GM06990 (cell line): ENCODE measurements around the gene SLC2A1.

Experiments
- DNase-seq: peaks from one replicate; pipeline ENCODE4 v3.0.0-alpha.2; 2011; ENCODE audit not compliant: insufficient read length; ENCODE audit errors: extremely low read depth
- H3K27me3 ChIP-seq: replicated peaks from 2 replicates; pipeline ENCODE4 v1.6.0; 2011; ENCODE audit warnings: low read length; ENCODE audit not compliant: control insufficient read depth, insufficient read depth
- H3K36me3 ChIP-seq: 2 replicates; pipeline ENCODE4 v1.5.1; 2011; ENCODE audit warnings: low read length; ENCODE audit not compliant: control insufficient read depth, insufficient read depth
- H3K4me3 ChIP-seq: replicated peaks from 2 replicates; pipeline ENCODE4 v1.5.1; 2011; ENCODE audit warnings: low read depth, mild to moderate bottlenecking, control low read depth, low read length
- TF ChIP-seq, protein P1 (sequence below): IDR thresholded peaks from 2 replicates; pipeline ENCODE4 v1.5.1; 2011; ENCODE audit warnings: low read length, control low read depth, mild to moderate bottlenecking, inconsistent platforms; ENCODE audit not compliant: insufficient read depth, poor library complexity, severe bottlenecking

SLC2A1 gene

DNA sequence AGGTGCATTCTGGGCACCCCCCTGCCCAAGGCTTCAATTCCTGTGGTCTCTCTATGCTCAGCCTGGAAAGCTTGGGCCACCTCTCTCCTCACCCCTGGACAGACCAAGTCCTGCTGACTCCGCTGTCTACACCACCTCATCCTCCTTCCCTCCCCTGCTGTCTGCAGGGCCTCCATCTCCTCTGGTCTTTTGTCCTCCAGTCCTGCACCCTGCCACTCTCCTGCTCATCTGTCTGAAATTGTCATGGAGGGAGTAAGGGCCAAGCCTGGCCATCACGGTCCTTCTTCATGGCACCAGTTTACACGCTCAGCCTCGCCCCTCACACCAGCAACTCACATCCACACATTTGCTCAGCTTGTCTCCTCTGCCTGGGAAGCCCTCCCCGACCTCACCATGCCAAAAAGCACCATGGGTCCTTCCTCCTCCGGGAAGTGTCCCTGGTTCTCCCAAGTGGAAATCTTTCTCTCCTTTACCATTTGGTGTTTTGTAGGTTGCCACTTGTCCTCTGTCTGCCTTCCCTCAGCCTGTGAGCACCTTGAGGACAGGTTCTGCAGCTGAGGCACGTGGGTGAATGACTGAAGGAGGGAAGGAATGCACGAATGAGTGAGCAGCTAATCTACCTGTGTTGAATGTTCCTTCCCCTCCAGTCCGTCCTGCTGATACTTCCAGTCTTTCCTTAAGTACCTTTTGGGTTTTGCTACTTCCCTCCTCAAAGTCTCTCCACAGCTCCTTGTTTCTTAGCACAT lies 2.1 kb upstream of the SLC2A1 start:
- Histone ChIP-seq H3K4me3 (no peak overlapping the region), H3K36me3 (no peaks in the 10 kb centered on the region), H3K27me3 (no peaks in the 10 kb centered on the region)
- TF ChIP-seq, protein P1, sequence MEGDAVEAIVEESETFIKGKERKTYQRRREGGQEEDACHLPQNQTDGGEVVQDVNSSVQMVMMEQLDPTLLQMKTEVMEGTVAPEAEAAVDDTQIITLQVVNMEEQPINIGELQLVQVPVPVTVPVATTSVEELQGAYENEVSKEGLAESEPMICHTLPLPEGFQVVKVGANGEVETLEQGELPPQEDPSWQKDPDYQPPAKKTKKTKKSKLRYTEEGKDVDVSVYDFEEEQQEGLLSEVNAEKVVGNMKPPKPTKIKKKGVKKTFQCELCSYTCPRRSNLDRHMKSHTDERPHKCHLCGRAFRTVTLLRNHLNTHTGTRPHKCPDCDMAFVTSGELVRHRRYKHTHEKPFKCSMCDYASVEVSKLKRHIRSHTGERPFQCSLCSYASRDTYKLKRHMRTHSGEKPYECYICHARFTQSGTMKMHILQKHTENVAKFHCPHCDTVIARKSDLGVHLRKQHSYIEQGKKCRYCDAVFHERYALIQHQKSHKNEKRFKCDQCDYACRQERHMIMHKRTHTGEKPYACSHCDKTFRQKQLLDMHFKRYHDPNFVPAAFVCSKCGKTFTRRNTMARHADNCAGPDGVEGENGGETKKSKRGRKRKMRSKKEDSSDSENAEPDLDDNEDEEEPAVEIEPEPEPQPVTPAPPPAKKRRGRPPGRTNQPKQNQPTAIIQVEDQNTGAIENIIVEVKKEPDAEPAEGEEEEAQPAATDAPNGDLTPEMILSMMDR: no peak
- DNase-seq: no peak

DNA sequence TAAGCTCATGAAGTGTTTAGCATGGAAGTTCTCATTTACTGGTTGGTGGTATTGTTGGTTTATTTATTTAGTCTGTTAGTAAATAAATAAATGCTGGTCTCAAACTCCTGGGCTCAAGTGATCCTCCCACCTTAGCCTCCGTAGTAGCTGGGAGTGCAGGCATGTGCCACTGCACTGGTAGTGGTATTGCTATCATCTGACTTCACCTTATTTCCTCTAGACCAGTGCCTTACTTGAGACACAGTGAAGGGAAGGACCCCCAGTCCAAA lies 1.4 kb upstream of the SLC2A1 start:
- no peak overlapping the region for H3K4me3 ChIP-seq
- H3K36me3 ChIP-seq: no peaks in the 10 kb centered on the region
- no peaks in the 10 kb centered on the region for H3K27me3 ChIP-seq
- DNase-seq: no peak
- TF ChIP-seq, protein P1: no peak

DNA sequence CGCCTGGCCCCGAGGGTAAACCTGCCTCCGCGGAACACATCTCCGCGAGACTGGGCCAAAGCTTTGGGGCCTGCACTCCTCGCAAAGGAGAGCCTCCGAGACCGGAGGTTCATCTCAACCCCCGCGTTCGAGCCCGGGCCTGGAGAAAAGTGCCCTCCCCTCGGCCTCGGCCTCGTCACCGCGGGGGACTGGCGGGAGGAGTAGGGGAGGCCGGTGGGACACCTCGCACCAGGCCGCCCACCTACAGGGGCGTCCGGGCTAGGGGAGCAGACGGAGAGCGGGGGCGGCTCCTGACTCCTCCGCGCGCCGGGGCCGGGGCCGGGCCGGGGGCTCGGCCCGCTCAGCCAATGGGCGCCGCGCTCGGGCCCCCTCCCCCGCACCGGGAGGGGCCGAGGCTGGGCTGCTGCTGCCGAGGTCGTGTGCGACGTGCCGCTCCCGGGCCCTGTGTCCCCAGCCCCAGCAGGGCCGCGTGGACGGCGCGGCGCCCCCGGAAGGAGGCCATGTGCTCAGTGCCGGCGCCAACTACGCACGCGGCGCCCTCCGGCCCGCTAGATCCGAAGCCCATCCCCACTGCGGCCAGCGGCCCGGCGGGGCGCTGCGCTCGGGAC lies 684 bp downstream of the SLC2A1 start:
- no peaks in the 10 kb centered on the region for H3K27me3 ChIP-seq
- peak; percentile 81 for DNase-seq
- H3K36me3 ChIP-seq: peaks cover 11% of the 10 kb centered on the region
- peak overlapping the region; percentile 87 for H3K4me3 ChIP-seq
- TF ChIP-seq, protein P1: no peak

DNA sequence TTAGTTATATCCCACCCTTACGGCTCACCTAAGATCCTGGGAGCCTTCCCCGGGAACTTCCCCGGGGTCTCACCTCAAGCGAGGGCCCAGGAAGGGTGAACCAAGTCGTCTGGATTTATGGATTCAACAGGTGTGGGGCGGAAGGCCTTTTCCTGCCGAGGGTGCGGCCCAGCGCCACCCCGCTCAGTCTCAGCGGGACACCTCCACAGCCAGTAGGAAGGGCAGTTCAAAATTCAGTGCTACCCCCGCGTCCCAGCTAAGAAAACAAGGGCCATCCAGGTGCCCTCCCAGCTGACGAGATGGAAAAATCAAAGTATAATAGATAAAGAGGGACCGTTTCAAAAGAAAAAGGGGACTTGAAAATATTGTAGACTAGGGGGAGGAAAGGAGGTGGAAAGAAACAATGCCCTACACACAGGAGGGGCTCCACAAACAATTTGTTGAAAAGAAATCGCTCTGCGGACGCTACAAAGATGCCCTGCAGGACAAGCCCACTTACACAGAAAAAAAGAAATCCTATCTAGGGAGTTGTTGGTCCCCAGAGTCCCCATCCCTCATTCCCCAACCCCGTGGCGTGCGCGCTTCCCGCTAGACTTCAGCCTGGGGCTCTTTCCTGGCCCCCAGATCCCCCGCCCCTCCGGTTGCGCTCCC lies 1.3 kb downstream of the SLC2A1 start:
- H3K36me3 ChIP-seq: peaks cover 11% of the 10 kb centered on the region
- TF ChIP-seq, protein P1: no peak
- no peak for DNase-seq

DNA sequence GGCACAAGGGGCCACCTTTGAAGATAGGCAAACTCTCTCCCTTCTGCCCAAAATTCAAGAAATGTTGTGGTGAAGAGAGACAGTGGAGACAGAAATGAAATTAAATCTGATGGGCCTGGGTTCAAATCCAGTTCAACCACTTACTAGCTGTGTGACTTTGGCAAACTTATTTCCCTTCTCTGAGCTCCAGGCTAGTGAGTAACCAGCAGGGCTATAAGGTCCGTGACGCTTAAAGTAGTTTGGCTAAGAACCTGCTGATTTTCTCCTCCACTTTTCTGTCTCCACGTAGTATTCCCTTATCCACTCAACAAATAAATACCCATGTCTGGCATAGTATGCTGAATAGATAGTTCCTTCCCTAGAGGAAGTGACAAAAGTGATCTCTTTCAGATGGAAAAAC lies 1.9 kb downstream of the SLC2A1 start:
- peak overlapping the region; percentile 87 for H3K4me3 ChIP-seq
- TF ChIP-seq, protein P1: no peak
- no peaks in the 10 kb centered on the region for H3K27me3 ChIP-seq
- H3K36me3 ChIP-seq: peaks cover 15% of the 10 kb centered on the region
- no peak for DNase-seq

More for the DNA sequence above, 1.3 kb downstream of the SLC2A1 start:
- H3K4me3 ChIP-seq: peak overlapping the region; percentile 87
- H3K27me3 ChIP-seq: no peaks in the 10 kb centered on the region
